CD4-positive, alpha-beta T cell treated with Interleukin-15 for 1 hour (primary cell): Measurements from ENCODE around the gene TNRC18.
"Not testable (repeated sequence)": the region's sequence is repeated elsewhere in the genome, so short reads cannot be mapped to it uniquely, and the experiment has no call there.

Source experiments
- DNase-seq: peaks from one replicate; pipeline ENCODE4 v3.0.0-alpha.2; 2020

TNRC18 gene

GRCh38 chr7:5286933-5287332 is 136.7 kb downstream of the TNRC18 start:
- DNase-seq: no peak

GRCh38 chr7:5284304-5285281 is 139.0 kb downstream of the TNRC18 start:
- DNase-seq: no peak

- no peak for DNase-seq
Observed at GRCh38 chr7:5283421-5284303, 140.0 kb downstream of the TNRC18 start.

- no peak for DNase-seq
Observed at GRCh38 chr7:5282543-5283316, 140.9 kb downstream of the TNRC18 start, which contains the start of gene SLC29A4. Gene SLC29A4 (plus strand): TSS chr7:5282943. CDS start chr7:5287817, 4,874 bp downstream.

GRCh38 chr7:5281598-5282500 is 141.8 kb downstream of the TNRC18 start:
- DNase-seq: not testable (repeated sequence)

- DNase-seq: no peak
Observed at GRCh38 chr7:5279734-5280133, 143.9 kb downstream of the TNRC18 start.

GRCh38 chr7:5278766-5279165 is 144.9 kb downstream of the TNRC18 start:
- DNase-seq: no peak

GRCh38 chr7:5276611-5277010 is 147.0 kb downstream of the TNRC18 start:
- no peak for DNase-seq

- DNase-seq: not testable (repeated sequence)
Observed at GRCh38 chr7:5276123-5276522, 147.5 kb downstream of the TNRC18 start.

GRCh38 chr7:5275510-5275909 is 148.1 kb downstream of the TNRC18 start:
- DNase-seq: not testable (repeated sequence)

- not testable (repeated sequence) for DNase-seq
Observed at GRCh38 chr7:5274985-5275431, 148.6 kb downstream of the TNRC18 start.

GRCh38 chr7:5274441-5274840 is 149.2 kb downstream of the TNRC18 start:
- no peak for DNase-seq

GRCh38 chr7:5273831-5274405 is 149.7 kb downstream of the TNRC18 start:
- DNase-seq: not testable (repeated sequence)

- DNase-seq: no peak
Observed at GRCh38 chr7:5270788-5271187, 152.8 kb downstream of the TNRC18 start.

GRCh38 chr7:5269992-5270657 is 153.5 kb downstream of the TNRC18 start:
- not testable (repeated sequence) for DNase-seq

- not testable (repeated sequence) for DNase-seq
Observed at GRCh38 chr7:5267829-5268228, 155.8 kb downstream of the TNRC18 start.

- DNase-seq: no peak
Observed at GRCh38 chr7:5266191-5267028, 157.2 kb downstream of the TNRC18 start.

- no peak for DNase-seq
Observed at GRCh38 chr7:5265320-5266190, 158.1 kb downstream of the TNRC18 start.
